Cardiac muscle cell (in vitro differentiated cells and primary cell): ENCODE results near the gene ARHGDIA. TPM values are rescaled to one million over a fixed set of nuclear protein-coding genes. Genes with fewer than 3 reads are reported as not detected.

Source experiments
- DNase-seq, 2 donors: peaks; one replicate each; pipeline versions ENCODE4 v3.0.0 to v3.0.0-alpha.2; 2010 to 2017; ENCODE audit warnings: low read depth in 1 of 2, low spot score in 1 of 2
- H3K27ac ChIP-seq: fragments of 200-600 bp; sonication (generic); 2 replicates; pipeline ENCODE4 v1.5.1; 2016
- H3K27me3 ChIP-seq: fragments of 200-600 bp; sonication (generic); 2 replicates; pipeline ENCODE4 v1.6.0; 2016; ENCODE audit warnings: control low read depth
- H3K36me3 ChIP-seq: fragments of 200-600 bp; sonication (generic); 2 replicates; pipeline ENCODE4 v1.5.1; 2016; ENCODE audit warnings: control low read depth
- H3K4me1 ChIP-seq: fragments of 200-600 bp; sonication (generic); 2 replicates; pipeline ENCODE4 v1.8.1; 2017; ENCODE audit warnings: low read depth, mild to moderate bottlenecking, mixed run types
- H3K4me3 ChIP-seq: fragments of 200-600 bp; sonication (generic); 2 replicates; pipeline ENCODE4 v1.5.1; 2016; ENCODE audit warnings: mild to moderate bottlenecking
- H3K9me3 ChIP-seq: fragments of 200-600 bp; sonication (generic); 2 replicates; pipeline ENCODE4 v1.5.1; 2017; ENCODE audit warnings: low read depth, mild to moderate bottlenecking, control low read depth
- CTCF ChIP-seq: IDR thresholded peaks from 2 replicates; pipeline ENCODE4 v1.5.1; 2012; ENCODE audit warnings: low read depth, mild to moderate bottlenecking, low read length
- polyA plus RNA-seq: library from polyadenylated mRNA; unstranded; fragments of >200 nt; fragmentation: Nextera tagmentation; extraction: Ambion mirVana; gene quantifications from 2 replicates; pipeline ENCODE4 v1.2.1, GENCODE V29; 2016
- total RNA-seq: library from RNA; depleted of rRNA; stranded (reverse); fragments of >200 nt; gene quantifications from 2 replicates; pipeline ENCODE4 v1.2.3, GENCODE V29; 2016

Gene ARHGDIA
- total and polyA plus RNA-seq, 2 experiments from 2014 or later, result 101 to 163 TPM

GRCh38 chr17:81824595-81824994, 46.5 kb downstream of the ARHGDIA start:
- no peak for DNase-seq
- Histone ChIP-seq H3K9me3 (no peaks in the 10 kb centered on the region), H3K4me1 (peaks cover 9% of the 10 kb centered on the region), H3K27me3 (no peaks in the 10 kb centered on the region), H3K36me3 (no peaks in the 10 kb centered on the region), H3K27ac (no peak overlapping the region), H3K4me3 (no peak overlapping the region)
- TF ChIP-seq CTCF, result no peak

DNA sequence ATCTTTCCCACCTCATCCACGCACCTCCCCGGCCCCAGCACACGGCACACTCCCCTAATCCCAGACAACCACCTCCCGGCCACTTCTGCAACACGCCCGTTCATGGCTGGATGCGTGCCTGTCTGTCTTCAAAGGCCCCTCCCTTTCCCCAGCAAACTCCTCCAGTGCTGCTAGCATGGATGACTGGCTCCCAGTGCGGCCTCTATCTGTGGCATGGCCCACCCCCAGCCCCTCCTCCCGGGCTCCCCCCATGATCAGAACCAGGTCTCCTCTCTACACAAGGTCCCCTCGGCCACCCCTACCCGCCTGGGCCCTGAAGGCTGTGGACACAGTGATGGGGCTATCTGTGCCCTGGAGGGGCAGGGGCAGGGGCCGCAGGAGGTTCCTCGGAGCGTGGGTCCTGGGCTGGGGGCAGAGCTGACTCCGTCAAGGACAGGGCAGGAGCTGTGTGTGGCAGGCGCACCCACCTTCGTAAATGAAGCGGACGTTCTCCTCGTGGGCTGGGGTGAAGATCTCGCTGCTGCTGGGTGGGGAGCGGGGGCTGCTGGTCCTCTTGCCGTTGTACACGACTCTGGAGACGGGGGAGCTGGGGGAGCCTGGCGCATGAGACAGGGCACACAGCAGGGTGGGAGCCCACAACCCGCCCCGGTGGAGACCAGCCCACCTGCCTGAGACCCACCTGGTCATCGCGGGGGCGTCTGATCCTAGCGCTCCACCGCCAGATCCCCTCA, 47.2 kb downstream of the ARHGDIA start:
- Histone ChIP-seq H3K4me1 (peaks cover 9% of the 10 kb centered on the region), H3K4me3 (no peak overlapping the region), H3K36me3 (no peaks in the 10 kb centered on the region), H3K9me3 (no peaks in the 10 kb centered on the region), H3K27ac (no peak overlapping the region), H3K27me3 (no peaks in the 10 kb centered on the region)
- no peak for TF ChIP-seq CTCF
- DNase-seq, result no peak

DNA sequence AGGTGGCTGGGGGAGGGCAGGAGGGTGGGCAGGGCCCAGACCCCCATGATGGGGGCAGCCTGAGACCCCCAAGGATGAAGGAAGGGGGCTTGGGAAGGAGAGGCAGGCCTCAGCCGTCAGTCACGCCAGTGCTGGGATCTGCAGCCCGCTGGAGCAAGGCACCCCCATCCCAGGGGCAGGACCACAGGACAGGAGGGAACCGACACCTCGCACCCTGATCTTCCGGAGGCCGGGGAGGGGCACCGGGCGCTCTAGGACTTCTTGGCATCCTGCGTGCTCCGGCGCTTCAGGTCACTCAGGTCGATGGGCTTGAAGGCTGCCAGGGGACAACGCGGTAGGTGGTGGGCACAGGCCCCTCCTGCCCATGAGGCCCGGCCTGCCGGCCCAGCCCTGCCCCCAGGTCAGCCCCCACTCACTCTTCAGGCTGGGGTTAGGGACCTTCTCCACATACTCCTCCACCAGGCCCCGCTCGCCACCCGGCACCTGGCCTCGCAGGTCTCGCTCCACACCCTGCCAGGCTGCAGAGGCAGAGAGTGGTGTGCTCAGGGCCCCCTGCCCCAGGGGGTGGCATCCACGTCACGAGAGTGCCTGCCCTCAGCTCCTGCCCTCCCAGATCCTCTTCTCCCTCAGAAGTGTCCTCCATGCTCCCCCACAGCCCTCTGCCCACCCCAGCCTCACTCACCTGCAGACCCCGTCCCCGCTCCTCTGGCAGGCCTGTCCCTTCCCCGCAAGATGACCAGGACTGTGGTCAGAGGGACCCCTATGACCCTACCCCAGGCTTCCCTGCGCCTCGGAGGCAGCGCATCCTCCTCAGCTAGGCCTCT, 47.9 kb downstream of the ARHGDIA start:
- H3K36me3 ChIP-seq, result no peaks in the 10 kb centered on the region
- TF ChIP-seq CTCF, result no peak
- DNase-seq, result no peak
- H3K4me3 ChIP-seq, result no peak overlapping the region
- H3K4me1 ChIP-seq, result peaks cover 9% of the 10 kb centered on the region
- H3K27ac ChIP-seq, result peak overlapping the region; percentile 90
- no peaks in the 10 kb centered on the region for H3K27me3 ChIP-seq
- H3K9me3 ChIP-seq, result no peaks in the 10 kb centered on the region

DNA sequence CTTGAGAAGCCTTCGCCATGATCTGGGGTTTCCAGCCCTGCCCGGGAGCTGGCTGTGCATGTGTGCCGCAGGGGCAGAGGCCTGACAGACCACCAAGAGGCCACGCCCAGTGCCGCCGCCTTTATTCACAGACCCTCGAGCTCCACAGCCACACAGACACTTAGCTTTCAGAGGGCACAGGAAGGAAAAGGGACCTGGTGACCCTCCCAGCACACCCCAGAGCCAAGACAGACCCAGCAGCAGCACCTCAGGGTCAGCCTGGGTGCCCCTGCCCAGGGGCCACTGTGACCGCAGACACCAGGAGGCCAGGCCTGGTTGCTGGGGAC, 48.9 kb downstream of the ARHGDIA start:
- Histone ChIP-seq H3K27ac (peak overlapping the region; percentile 90), H3K36me3 (no peaks in the 10 kb centered on the region), H3K4me3 (no peak overlapping the region), H3K27me3 (no peaks in the 10 kb centered on the region), H3K9me3 (no peaks in the 10 kb centered on the region), H3K4me1 (peaks cover 9% of the 10 kb centered on the region)
- DNase-seq, result no peak
- no peak for TF ChIP-seq CTCF

DNA sequence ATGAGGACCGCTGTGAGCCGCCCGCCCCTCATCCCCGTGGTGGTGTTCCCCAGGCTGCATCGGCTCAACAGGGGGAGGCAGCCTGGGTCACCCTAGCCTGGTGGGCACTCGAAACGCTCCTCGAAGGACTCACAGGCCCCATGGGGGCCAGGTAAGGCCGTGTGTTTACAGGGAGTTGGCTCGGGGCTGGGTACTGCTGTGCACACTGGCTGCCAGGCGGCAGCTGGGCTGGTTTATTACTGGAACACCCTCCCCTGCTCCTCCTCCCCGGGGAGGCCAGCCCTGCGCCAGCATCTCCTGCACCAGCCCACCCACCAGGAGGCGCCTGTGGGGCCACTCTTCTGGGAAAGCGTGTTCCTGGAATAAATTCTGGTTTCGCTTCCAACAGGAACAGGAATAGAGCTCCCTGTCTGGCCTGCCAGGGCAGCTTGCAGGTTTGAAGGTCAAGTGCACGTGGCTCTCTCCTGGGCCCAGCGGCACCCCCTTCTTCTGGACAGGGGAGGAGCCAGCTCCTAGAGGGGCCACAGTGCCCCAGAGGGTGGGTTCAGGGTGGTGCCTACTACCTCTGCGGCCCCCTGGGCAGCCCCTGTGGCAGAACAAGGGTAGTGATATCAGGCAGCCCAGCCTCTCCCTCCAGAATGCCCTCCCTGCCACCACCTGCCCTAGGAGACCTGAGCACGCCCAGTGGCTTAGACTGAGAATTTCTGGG, 49.4 kb downstream of the ARHGDIA start:
- peak overlapping the region; percentile 90 for H3K27ac ChIP-seq
- DNase-seq, result peak; percentile 58 to 69
- no peak overlapping the region for H3K4me3 ChIP-seq
- peaks cover 9% of the 10 kb centered on the region for H3K4me1 ChIP-seq
- no peaks in the 10 kb centered on the region for H3K9me3 ChIP-seq
- no peaks in the 10 kb centered on the region for H3K36me3 ChIP-seq
- peak; percentile 46 for TF ChIP-seq CTCF
- H3K27me3 ChIP-seq, result no peaks in the 10 kb centered on the region
